Astrocyte of the hippocampus (primary cell): ENCODE data around the gene TBKBP1.
"Not testable (repeated sequence)": the region's sequence is repeated elsewhere in the genome, so short reads cannot be mapped to it uniquely, and the experiment has no call there.

Source experiments
- DNase-seq: peaks from one replicate; pipeline ENCODE4 v3.0.0; 2011; ENCODE audit warnings: low read depth, low spot score

Gene TBKBP1

GRCh38 chr17:47676510-47677165 lies 17.3 kb upstream of the TBKBP1 start:
- no peak for DNase-seq

- DNase-seq: no peak
Observed at GRCh38 chr17:47678196-47678595, 15.8 kb upstream of the TBKBP1 start.

GRCh38 chr17:47682138-47682537 lies 11.8 kb upstream of the TBKBP1 start:
- no peak for DNase-seq

- DNase-seq: not testable (repeated sequence)
Observed at GRCh38 chr17:47682727-47683126, 11.2 kb upstream of the TBKBP1 start.

- DNase-seq: no peak
Observed at GRCh38 chr17:47684025-47684424, 9.9 kb upstream of the TBKBP1 start.

GRCh38 chr17:47684535-47685193 lies 9.3 kb upstream of the TBKBP1 start:
- DNase-seq: no peak

GRCh38 chr17:47685556-47686275 lies 8.2 kb upstream of the TBKBP1 start:
- no peak for DNase-seq

- DNase-seq: peak; percentile 29
Observed at GRCh38 chr17:47686276-47686635, 7.7 kb upstream of the TBKBP1 start.

GRCh38 chr17:47686664-47687327 lies 7.2 kb upstream of the TBKBP1 start:
- no peak for DNase-seq

GRCh38 chr17:47687328-47687690 lies 6.7 kb upstream of the TBKBP1 start:
- DNase-seq: no peak

- DNase-seq: peak; percentile 36
Observed at GRCh38 chr17:47687748-47688147, 6.2 kb upstream of the TBKBP1 start.

- no peak for DNase-seq
Observed at GRCh38 chr17:47690121-47690520, 3.8 kb upstream of the TBKBP1 start.

GRCh38 chr17:47692137-47692894 lies 1.6 kb upstream of the TBKBP1 start:
- no peak for DNase-seq

GRCh38 chr17:47692895-47693730 lies 848 bp upstream of the TBKBP1 start:
- DNase-seq: no peak

- peak; percentile 49 for DNase-seq
Observed at GRCh38 chr17:47694581-47695428, 844 bp downstream of the TBKBP1 start.

GRCh38 chr17:47695429-47696376 lies 1.7 kb downstream of the TBKBP1 start:
- peak; percentile 29 for DNase-seq

GRCh38 chr17:47696717-47697642 lies 3.0 kb downstream of the TBKBP1 start:
- DNase-seq: no peak
